HUDEP-2 (cell line): ENCODE results near the gene BRF1.

Experiments
- DNase-seq, 76 experiments: peaks; one replicate each; lab custom pipeline; 2025; ENCODE audit not compliant: unreplicated experiment in 76 of 76; lab: John Stamatoyannopoulos, UW

The BRF1 gene

GRCh38 chr14:105179191-105179590, 121.6 kb downstream of the BRF1 start:
- DNase-seq: no peak

GRCh38 chr14:105178868-105179140, 122.0 kb downstream of the BRF1 start:
- DNase-seq: no peak

- no peak for DNase-seq
These were observed 122.5 kb downstream of the BRF1 start for GRCh38 chr14:105178069-105178867.

DNA sequence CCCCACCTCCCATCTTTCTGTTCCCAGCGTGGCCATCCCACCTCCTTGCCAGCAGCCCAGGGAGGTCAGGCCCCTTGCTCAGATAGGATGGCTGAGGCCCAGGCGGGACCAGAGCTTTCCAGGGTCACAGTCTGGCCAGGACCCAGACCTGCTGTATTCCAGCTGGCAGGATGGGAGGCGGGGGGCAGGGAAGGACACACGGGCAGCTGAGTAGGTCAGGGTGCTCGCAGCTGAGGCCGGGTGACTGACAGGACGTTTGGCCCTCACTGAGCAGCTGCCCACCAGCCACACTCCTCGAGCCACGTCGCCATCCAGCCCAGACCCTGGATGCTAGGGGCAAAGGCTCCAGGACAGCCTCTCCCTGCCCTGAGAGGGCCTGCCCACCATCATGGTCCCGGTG, 123.7 kb downstream of the BRF1 start:
- DNase-seq: no peak

GRCh38 chr14:105176513-105176912, 124.3 kb downstream of the BRF1 start:
- no peak for DNase-seq

- no peak for DNase-seq
These were observed 126.6 kb downstream of the BRF1 start for GRCh38 chr14:105173901-105174894.

DNA sequence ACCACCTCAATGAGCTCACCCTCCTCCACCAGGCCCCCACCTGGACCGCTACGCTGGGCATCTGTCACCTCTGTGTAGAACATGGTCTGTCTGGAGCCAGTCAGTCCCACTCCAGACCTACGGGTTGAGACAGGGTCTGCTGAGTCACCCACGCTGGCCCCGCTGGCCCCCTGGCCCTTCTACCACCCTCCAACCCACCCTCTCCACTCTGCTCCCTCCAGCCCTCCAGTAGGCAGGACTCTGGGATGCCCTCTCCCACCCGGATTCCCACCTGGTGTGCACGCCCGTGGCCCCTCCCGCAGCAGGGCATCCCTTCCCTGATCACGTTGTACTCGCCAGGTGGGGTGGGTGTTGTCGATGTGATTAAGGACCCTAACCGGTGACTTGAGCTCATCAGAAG, 127.7 kb downstream of the BRF1 start:
- no peak for DNase-seq

GRCh38 chr14:105172476-105172875, 128.3 kb downstream of the BRF1 start:
- no peak for DNase-seq

GRCh38 chr14:105171004-105171673, 129.7 kb downstream of the BRF1 start:
- DNase-seq: no peak

DNA sequence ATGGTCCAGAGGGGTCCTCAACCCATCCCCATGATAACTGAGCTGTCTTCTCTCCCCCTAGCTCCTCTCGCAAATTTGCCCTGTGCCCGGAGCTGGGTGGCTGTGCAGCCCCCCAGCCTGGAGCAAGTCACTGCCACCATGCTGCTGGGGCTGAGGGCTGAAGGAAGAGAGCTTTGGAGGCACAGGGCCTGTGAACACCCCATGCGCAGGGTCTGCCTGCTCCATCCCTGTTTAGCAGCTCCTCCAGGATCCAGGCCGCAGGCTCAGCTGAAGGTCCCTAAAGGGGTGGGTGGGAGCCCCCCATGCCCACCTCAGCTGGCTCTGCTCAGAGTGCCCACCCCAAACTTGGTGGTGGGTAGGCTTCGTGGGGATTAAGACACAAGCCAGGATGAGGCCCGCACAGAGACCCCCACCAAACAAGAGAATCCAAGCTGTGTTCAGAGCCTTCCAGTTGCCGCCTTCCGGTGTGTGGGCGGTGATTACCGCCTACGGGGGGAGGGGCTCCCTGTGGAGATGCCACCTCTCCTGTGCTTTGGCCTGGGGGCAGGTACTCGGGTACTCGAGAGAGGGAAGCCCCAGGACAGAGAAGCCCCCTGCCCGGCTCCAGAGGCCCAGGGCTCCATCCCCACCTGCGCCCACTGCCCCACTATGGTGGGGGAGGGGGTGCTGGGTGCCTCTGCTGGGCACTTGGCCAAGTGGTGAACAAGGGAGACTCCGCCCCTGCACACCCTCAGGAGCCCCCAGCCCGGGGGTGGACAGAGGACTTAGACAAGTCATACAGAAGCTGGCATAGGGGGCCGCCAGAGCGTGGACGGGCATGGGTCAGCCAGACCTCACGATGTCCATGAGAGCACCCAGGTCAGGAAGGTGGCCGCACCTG, 130.8 kb downstream of the BRF1 start:
- no peak for DNase-seq

- peak in 31 of 76 experiments; percentile 2 to 67 (median 38) for DNase-seq
These were observed 131.8 kb downstream of the BRF1 start for GRCh38 chr14:105168979-105169507.

DNA sequence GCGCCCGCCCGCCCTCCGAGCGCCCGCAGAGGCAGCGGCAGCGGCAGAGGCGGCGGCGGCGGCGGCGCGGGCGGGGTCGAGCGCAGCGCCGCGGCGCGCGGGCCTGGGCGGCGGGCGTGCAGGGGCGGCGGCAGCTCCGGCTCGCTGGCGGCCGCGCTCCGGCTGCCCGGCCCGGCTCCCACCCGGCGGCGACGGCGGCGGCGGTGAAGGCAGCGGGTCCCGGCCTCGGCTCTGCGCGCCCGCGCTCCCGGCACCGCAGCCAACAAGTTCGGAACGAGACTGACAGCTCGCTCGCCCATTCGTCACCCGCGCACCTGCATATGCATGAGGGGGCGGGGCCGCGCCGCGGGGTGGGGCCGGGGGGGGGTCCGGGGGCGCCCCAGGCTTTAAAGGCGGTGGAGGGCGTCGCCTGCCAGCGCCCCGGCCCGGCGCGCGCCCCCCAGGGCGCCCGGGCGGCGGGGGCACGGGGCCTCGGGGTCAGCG, 132.3 kb downstream of the BRF1 start, which contains the start of gene JAG2:
Gene JAG2, minus strand, starts transcription at position 281 of the 483 bp plus-strand sequence. CDS start 356 bp downstream, outside the sequence.
- peak in 55 of 76 experiments; percentile 7 to 70 (median 47) for DNase-seq

GRCh38 chr14:105168093-105168420, 132.7 kb downstream of the BRF1 start:
- DNase-seq: peak in 1 of 76 experiments; percentile 11

- DNase-seq: peak in 27 of 76 experiments; percentile 2 to 66 (median 29)
These were observed 133.3 kb downstream of the BRF1 start for GRCh38 chr14:105167303-105168092.

- DNase-seq: no peak
These were observed 134.1 kb downstream of the BRF1 start for GRCh38 chr14:105166571-105167302.

GRCh38 chr14:105165761-105166485, 134.9 kb downstream of the BRF1 start:
- DNase-seq: no peak

GRCh38 chr14:105165134-105165704, 135.6 kb downstream of the BRF1 start:
- DNase-seq: peak in 13 of 76 experiments; percentile 3 to 42 (median 21)
